Measurements from ENCODE around the gene NDUFV3. TPM values are rescaled to one million over a fixed set of nuclear protein-coding genes. Genes with fewer than 3 reads are reported as not detected.
A peak's percentile ranks its signal among the peaks of the same experiment; 100 is the strongest.

Gene NDUFV3
- total RNA-seq (ENCODE audit: low replicate concordance): 38.6 and 43.3 TPM in 2 replicates
- long read RNA-seq, full-length matches to known transcripts: 83 of 93 reads
- long read RNA-seq, partial matches to known transcripts: 4 of 93 reads
- long read RNA-seq, other reads (novel, unspliced or antisense): 6 of 93 reads

- no peak for TF ChIP-seq CTCF (conservative IDR thresholded peaks at IDR 0.05)
- Mint-ChIP-seq H3K4me3 (peak within 1 kb of the TSS; percentile 93), H3K36me3 (peaks cover 3% of the 10 kb centered on the region), H3K9me3 (no peaks in the 10 kb centered on the region), H3K27ac (peak within 1 kb of the TSS; percentile 97), H3K4me1 (ENCODE audit: unreplicated experiment) (peaks cover 5% of the 10 kb centered on the region), H3K27me3 (no peaks in the 10 kb centered on the region)
- DNase-seq (ENCODE audit: extremely low spot score, unreplicated experiment): peak; percentile 99
Observed at GRCh38 chr21:42892931-42893755, at the start of gene NDUFV3. NDUFV3 (plus strand) TSS chr21:42893309; CDS start chr21:42893334, 25 bp downstream.

GRCh38 chr21:42844411-42845113, 48.5 kb upstream of the NDUFV3 start:
- H3K27me3 Mint-ChIP-seq: no peaks in the 10 kb centered on the region
- no peaks in the 10 kb centered on the region for H3K9me3 Mint-ChIP-seq
- H3K4me1 Mint-ChIP-seq (ENCODE audit: unreplicated experiment): no peaks in the 10 kb centered on the region
- no peak overlapping the region for H3K4me3 Mint-ChIP-seq
- H3K36me3 Mint-ChIP-seq: peaks cover 11% of the 10 kb centered on the region
- DNase-seq (ENCODE audit: extremely low spot score, unreplicated experiment): no peak
- no peak for TF ChIP-seq CTCF (conservative IDR thresholded peaks at IDR 0.05)
- no peak overlapping the region for H3K27ac Mint-ChIP-seq

- no peaks in the 10 kb centered on the region for H3K9me3 Mint-ChIP-seq
- H3K4me1 Mint-ChIP-seq (ENCODE audit: unreplicated experiment): no peaks in the 10 kb centered on the region
- H3K27me3 Mint-ChIP-seq: no peaks in the 10 kb centered on the region
- no peak for DNase-seq (ENCODE audit: extremely low spot score, unreplicated experiment)
- no peak for TF ChIP-seq CTCF (conservative IDR thresholded peaks at IDR 0.05)
- no peak overlapping the region for H3K4me3 Mint-ChIP-seq
- no peak overlapping the region for H3K27ac Mint-ChIP-seq
- H3K36me3 Mint-ChIP-seq: peaks cover 11% of the 10 kb centered on the region
Observed at GRCh38 chr21:42845296-42845965, 47.7 kb upstream of the NDUFV3 start.

GRCh38 chr21:42846221-42846620, 46.9 kb upstream of the NDUFV3 start:
- DNase-seq (ENCODE audit: extremely low spot score, unreplicated experiment): no peak
- no peak for TF ChIP-seq CTCF (conservative IDR thresholded peaks at IDR 0.05)
- Mint-ChIP-seq H3K36me3 (peaks cover 11% of the 10 kb centered on the region), H3K4me1 (ENCODE audit: unreplicated experiment) (no peaks in the 10 kb centered on the region), H3K27me3 (no peaks in the 10 kb centered on the region), H3K9me3 (no peaks in the 10 kb centered on the region), H3K4me3 (no peak overlapping the region), H3K27ac (no peak overlapping the region)

GRCh38 chr21:42847051-42847707, 45.9 kb upstream of the NDUFV3 start:
- no peak for TF ChIP-seq CTCF (conservative IDR thresholded peaks at IDR 0.05)
- H3K36me3 Mint-ChIP-seq: peaks cover 11% of the 10 kb centered on the region
- H3K27me3 Mint-ChIP-seq: no peaks in the 10 kb centered on the region
- no peaks in the 10 kb centered on the region for H3K9me3 Mint-ChIP-seq
- H3K27ac Mint-ChIP-seq: no peak overlapping the region
- no peak overlapping the region for H3K4me3 Mint-ChIP-seq
- H3K4me1 Mint-ChIP-seq (ENCODE audit: unreplicated experiment): no peaks in the 10 kb centered on the region
- no peak for DNase-seq (ENCODE audit: extremely low spot score, unreplicated experiment)

Data from type B pancreatic cell (in vitro differentiated cells).